Measurements from ENCODE around the gene SVBP.

SVBP gene

DNA sequence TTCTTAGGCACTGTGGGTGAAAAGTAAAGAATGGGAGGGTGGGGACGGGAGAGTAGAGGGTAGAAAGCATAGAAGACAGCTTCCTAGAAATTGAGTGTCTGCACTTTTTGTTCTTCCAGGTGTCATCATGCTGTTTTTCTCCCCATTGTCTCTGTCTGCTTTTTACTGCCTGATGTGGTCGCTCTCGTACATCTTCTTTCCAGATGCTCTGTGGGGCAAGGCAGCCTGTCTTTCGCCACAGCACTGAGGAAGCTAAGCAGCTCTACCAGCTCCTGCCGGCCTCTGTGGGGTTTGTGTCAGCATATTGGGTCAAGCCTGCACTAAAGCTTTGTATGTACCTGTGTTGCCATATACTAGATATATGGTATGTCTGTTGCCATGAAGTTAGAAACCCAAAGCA lies 19.2 kb downstream of the SVBP start:
- no peak for DNase-seq

DNA sequence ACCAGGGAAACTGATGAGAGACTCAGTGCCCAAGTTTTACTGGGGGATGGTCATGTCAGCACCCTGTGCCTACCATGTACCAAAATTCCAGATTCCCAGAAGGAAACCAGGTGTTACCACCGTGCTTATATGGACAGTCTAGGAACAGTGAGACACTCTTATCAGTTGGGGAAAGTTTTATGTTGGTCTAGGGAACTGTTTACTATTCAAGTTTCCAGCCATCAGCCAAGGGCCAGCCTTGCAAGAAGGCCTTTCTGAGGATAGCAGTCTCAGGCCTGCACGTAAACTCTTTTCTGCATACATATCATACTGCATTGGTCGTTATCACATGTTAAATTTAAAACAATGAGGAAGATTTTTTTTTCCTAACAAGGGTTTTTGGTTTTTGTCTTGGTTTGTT lies 19.8 kb downstream of the SVBP start:
- DNase-seq: no peak

GRCh38 chr1:42793824-42794223 lies 23.4 kb downstream of the SVBP start:
- no peak for DNase-seq

GRCh38 chr1:42788021-42788420 lies 29.2 kb downstream of the SVBP start:
- no peak for DNase-seq

GRCh38 chr1:42786097-42786496 lies 31.1 kb downstream of the SVBP start:
- no peak for DNase-seq

GRCh38 chr1:42784946-42785693 lies 32.1 kb downstream of the SVBP start, which contains the start of gene TMEM269:
TMEM269 (plus strand) TSS chr1:42784991; CDS start chr1:42789894, 4,903 bp downstream.
- DNase-seq: no peak

GRCh38 chr1:42784547-42784945 lies 32.7 kb downstream of the SVBP start:
- DNase-seq: no peak

DNA sequence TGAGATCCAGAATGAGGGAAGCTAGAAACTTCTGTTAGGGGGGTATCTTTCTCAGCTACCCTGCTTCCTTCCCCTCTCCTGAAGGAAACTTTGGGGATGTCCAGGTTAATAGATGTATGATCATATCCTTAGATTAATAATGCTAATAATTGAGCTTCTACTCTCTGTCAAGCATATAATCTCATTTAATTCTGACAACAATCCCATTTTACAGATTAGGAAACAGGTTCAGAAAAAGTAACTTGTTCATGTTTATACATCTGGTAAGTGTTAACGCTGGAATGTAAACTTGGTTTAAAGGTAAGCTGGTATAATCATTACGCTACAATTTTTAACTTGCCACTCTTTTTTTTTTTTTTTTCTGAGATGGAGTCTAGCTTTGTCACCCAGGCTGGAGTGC lies 34.1 kb downstream of the SVBP start:
- no peak for DNase-seq

- DNase-seq: no peak
Measured at GRCh38 chr1:42780176-42780575, 37.0 kb downstream of the SVBP start.

GRCh38 chr1:42779725-42780124 lies 37.5 kb downstream of the SVBP start:
- no peak for DNase-seq

GRCh38 chr1:42777852-42778251 lies 39.3 kb downstream of the SVBP start:
- DNase-seq: peak; percentile 25 to 49

DNA sequence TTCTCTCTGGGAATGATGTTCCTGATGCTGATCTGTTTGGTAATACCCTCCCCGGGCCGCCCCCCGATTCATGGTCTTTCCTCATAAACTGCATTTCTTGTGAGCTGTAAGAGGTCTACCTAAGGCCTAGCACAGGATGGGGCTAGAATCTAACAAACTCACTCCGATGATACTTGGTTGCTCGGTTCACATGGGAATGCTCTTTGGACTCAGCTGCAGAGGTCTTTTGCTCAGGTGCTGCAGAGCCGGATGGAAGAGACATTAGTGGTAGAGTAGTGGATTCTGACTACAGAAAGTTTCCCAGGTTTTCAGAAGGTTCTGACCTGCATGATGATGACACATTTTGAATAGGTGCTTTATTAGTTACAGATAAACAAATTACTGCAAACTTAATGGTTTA lies 40.7 kb downstream of the SVBP start:
- no peak for DNase-seq

DNA sequence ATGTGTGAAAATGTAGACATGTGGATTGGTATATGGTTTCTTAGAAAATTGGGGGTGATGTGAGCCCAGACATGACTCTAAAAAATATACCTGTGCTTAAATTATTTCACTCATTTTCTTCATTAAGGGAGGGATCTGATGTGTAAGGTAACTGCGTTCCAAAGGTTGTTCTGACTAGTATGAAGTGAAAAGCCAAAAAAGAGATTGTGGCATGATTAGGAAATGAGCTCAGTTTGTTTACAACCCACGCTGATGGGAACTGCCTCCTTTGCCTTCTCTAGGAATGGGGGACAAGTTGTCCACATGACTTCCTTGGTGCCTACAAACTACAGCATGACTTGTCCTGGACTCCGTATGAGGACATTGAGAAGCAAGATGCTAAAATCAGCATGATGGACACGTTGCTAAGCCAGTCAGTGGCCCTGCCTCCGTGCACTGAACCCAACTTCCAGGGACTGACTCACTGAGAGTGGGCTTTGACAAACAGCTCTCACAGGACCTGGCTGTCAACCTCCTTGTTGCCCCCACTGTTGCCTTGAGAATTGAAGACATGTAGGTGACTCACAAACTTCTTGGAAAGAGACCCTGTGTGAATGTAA lies 42.2 kb downstream of the SVBP start:
- DNase-seq: no peak

GRCh38 chr1:42773420-42773819 lies 43.8 kb downstream of the SVBP start:
- no peak for DNase-seq

- no peak for DNase-seq
Measured at GRCh38 chr1:42769811-42770210, 47.4 kb downstream of the SVBP start.

DNA sequence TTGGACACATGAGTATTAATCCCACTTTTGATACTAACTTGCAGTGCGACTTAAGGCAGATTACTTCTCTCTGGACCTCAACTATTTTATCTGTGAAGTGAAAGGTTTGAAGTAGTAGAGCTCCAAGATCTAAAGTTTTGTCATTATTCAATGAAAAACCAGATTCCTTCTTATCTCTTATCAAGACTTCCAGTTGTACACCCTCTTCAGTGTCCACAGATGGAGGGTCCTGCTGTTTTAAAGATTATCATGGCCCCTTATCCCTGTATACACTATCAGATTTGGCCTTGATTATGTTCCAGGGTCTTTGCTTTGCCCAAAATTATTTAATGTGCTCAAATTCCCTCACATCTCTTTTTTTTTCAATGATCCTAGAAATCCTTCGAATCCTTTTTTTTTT lies 49.0 kb downstream of the SVBP start:
- no peak for DNase-seq

DNA sequence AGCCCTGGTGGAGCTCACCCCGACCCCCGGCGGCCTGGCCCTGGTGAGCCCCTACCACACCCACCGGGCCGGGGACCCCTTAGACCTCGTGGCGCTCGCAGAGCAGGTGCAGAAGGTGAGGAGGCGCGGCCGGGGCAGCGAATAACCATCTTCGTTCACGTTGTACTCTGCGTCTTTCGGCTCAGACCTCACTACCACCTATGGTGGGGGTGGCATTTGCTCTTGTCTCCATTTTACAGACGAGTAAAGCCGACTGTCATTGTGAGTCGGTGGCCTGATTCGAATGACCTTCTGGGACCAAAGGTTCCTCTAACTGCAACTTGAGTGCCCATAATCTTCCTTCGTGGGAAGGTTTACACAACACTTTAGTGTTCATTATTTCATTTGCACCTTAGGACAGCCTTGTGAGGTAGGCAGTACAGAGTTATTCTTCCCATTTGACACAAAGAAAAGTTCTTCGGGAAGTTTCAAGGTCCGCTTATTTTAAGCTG lies 49.6 kb downstream of the SVBP start:
- DNase-seq: no peak

GRCh38 chr1:42766741-42767509 lies 50.3 kb downstream of the SVBP start, which contains the start of the genes C1orf50 and P3H1:
C1orf50 (plus strand) TSS chr1:42767249; CDS start chr1:42767312, 63 bp downstream.
P3H1 (minus strand) TSS chr1:42767028; CDS start chr1:42766971, 57 bp downstream.
- DNase-seq: peak; percentile 99 to 100

GRCh38 chr1:42765832-42766740 lies 51.1 kb downstream of the SVBP start:
- DNase-seq: peak; percentile 13 to 52

GRCh38 chr1:42765269-42765668 lies 51.9 kb downstream of the SVBP start:
- no peak for DNase-seq

- no peak for DNase-seq
Measured at GRCh38 chr1:42762269-42762668, 54.9 kb downstream of the SVBP start.

- no peak for DNase-seq
Measured at GRCh38 chr1:42761567-42761966, 55.6 kb downstream of the SVBP start.

Data from NCI-H446 (cell line).